Testis (tissue), 3 donors: ENCODE results near the gene GAK. TPM values are rescaled to one million over a fixed set of nuclear protein-coding genes. Genes with fewer than 3 reads are reported as not detected.

Experiments used
- DNase-seq: peaks from one replicate; pipeline ENCODE4 v3.0.0-alpha.2; 2019
- H3K27ac ChIP-seq, 2 donors: fragments of 200-600 bp; sonication (generic); one replicate each; pipeline ENCODE4 v1.5.1; 2019
- H3K27me3 ChIP-seq: fragments of 200-600 bp; sonication (generic); one replicate; pipeline ENCODE4 v1.5.1; 2019
- H3K36me3 ChIP-seq: fragments of 200-600 bp; sonication (generic); one replicate; pipeline ENCODE4 v1.5.1; 2017; ENCODE audit warnings: low read depth; ENCODE audit errors: missing control alignments
- H3K4me1 ChIP-seq: fragments of 200-600 bp; sonication (generic); one replicate; pipeline ENCODE4 v1.5.1; 2019
- H3K4me3 ChIP-seq, 2 donors: fragments of 200-600 bp; sonication (generic); one replicate each; pipeline ENCODE4 v1.5.1; 2017 to 2019
- H3K9me3 ChIP-seq: fragments of 200-600 bp; sonication (generic); one replicate; pipeline ENCODE4 v1.5.1; 2017
- CTCF ChIP-seq, 3 experiments: fragments of 450-650 bp in 2 of 3; fragments of 200-600 bp in 1 of 3; sonication (generic) in 1 of 3; IDR thresholded peaks; one replicate each; pipeline ENCODE4 v1.5.1; 2016 to 2019; ENCODE audit warnings: antibody characterized with exemption in 3 of 3, mild to moderate bottlenecking in 2 of 3, moderate library complexity in 1 of 3
- POLR2A ChIP-seq: fragments of 450-650 bp; IDR thresholded peaks from one replicate; pipeline ENCODE4 v1.6.1; 2017; ENCODE audit warnings: antibody characterized with exemption, mild to moderate bottlenecking, moderate library complexity
- WGBS, 2 donors: methylation state at CpG; one replicate each; pipeline ENCODE4 v1.1.5; 2018; 5-methylcytosine and 5-hydroxymethylcytosine counted together
- intact Hi-C: fragments of 100-400 bp; cut with DNase I; formaldehyde crosslinking; loops from one replicate; pipeline ENCODE4 v1.15.1; 2023; ENCODE audit warnings: low total_unique reads
- polyA plus RNA-seq: library from polyadenylated mRNA; stranded (reverse); fragments of 350-450 nt; fragmentation: Illumina TruSeq; extraction: RNeasy Lipid Tissue Mini Kit (QIAGEN cat#74804); gene quantifications from one replicate; pipeline ENCODE4 v1.2.3, GENCODE V29; 2014; ENCODE audit warnings: low read depth, low replicate concordance; ENCODE audit not compliant: insufficient read depth
- total RNA-seq, 2 donors: library from RNA; depleted of rRNA; stranded (reverse); fragments of >200 nt; gene quantifications; one replicate each; pipeline ENCODE4 v1.2.3, GENCODE V29; 2016

The GAK gene
- total and polyA plus RNA-seq, 3 donors from 2014 or later: 130 to 229 (median 226) TPM

- Histone ChIP-seq H3K4me1 (peaks cover 7% of the 10 kb centered on the region), H3K4me3 (no peak overlapping the region), H3K27me3 (no peaks in the 10 kb centered on the region), H3K9me3 (no peaks in the 10 kb centered on the region), H3K27ac (no peak overlapping the region), H3K36me3 (no peaks in the 10 kb centered on the region)
- intact Hi-C loops: no loop called here
- WGBS, 2 donors: 86 to 93% methylated on average over 7 to 13 of the region's 13 CpGs
- DNase-seq: no peak
- TF ChIP-seq CTCF (IDR thresholded peaks at IDR 0.05) (no peak), POLR2A (no peak)
Observed at GRCh38 chr4:948936-949300, 16.8 kb upstream of the GAK start.

DNA sequence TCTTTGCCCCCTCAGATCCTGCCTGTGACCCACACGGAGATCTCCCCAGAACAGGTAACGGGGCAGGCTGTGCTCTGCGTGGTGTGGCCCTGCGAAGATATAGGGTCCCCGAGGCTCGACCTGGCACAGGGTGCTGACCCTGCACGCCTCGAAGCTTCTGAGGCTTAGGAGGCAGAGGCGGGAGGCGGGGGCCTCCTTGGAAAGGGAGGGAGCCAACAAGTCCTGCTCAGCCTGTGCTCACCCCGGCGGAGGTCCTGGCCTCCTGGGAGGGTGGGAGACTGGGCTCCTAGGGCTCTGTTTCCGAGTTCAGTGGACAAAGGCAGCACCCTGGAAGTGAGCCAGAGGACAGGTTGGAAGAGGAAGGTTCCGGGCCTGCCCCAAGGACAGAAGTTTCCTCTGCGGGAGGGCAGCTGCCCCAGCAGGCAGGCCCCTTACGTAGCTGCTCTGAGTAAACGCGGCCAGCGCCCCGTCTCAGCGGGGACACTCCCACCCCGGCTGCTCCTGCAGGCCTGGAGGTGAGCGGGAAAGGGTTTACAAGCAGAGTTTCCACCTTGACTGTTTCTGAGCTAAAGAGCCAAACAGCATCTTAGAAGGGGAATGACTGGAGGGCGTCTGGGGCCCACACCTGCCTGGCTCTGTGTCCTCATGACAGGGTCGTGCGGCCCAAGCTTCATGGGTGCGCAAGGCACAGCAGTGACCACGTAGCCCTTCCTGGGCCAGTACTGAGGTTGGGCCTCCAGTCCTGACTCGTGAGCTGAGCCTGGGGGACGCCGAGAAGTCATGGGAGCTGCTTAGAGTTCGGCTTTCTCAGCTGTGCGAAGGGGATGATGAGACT is 16.2 kb upstream of the GAK start:
- Histone ChIP-seq H3K4me1 (peaks cover 7% of the 10 kb centered on the region), H3K4me3 (no peak overlapping the region), H3K27me3 (no peaks in the 10 kb centered on the region), H3K36me3 (no peaks in the 10 kb centered on the region), H3K9me3 (no peaks in the 10 kb centered on the region), H3K27ac (no peak overlapping the region)
- intact Hi-C loops: no loop called here
- WGBS, 2 donors: 72 to 86% methylated on average over 18 to 33 of the region's 33 CpGs
- TF ChIP-seq POLR2A (no peak), CTCF (IDR thresholded peaks at IDR 0.05) (no peak)
- DNase-seq: no peak

DNA sequence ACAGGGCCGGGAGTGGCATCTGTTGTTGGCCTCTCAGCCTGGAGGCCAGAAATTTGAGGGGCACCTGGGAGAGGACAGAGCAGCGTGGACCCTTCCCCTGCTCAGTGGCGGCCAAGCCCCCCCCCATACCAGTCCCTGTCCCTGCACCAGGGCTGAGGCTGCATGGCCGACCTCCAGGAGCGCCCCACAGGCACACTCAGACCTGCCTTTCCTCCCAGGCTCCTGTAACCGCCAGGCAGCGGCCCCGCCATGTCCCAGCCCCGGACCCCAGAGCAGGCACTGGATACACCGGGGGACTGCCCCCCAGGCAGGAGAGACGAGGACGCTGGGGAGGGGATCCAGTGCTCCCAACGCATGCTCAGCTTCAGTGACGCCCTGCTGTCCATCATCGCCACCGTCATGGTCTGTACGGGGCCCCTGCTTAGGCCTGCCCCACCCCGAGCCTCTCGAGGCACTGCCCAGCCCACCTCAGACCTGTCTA is 15.4 kb upstream of the GAK start:
- WGBS, 2 donors: 92 to 93% methylated on average over 10 to 16 of the region's 19 CpGs
- peaks cover 7% of the 10 kb centered on the region for H3K4me1 ChIP-seq
- no peak overlapping the region for H3K27ac ChIP-seq
- no peaks in the 10 kb centered on the region for H3K9me3 ChIP-seq
- no peak for DNase-seq
- intact Hi-C loops: no loop called here
- H3K4me3 ChIP-seq: no peak overlapping the region
- H3K27me3 ChIP-seq: no peaks in the 10 kb centered on the region
- TF ChIP-seq CTCF (IDR thresholded peaks at IDR 0.05) (no peak), POLR2A (no peak)
- H3K36me3 ChIP-seq: no peaks in the 10 kb centered on the region

- Histone ChIP-seq H3K36me3 (no peaks in the 10 kb centered on the region), H3K4me1 (peaks cover 7% of the 10 kb centered on the region), H3K4me3 (no peak overlapping the region), H3K27ac (no peak overlapping the region), H3K27me3 (no peaks in the 10 kb centered on the region), H3K9me3 (no peaks in the 10 kb centered on the region)
- WGBS, 2 donors: 64 to 81% methylated on average over 27 to 61 of the region's 62 CpGs
- TF ChIP-seq CTCF (IDR thresholded peaks at IDR 0.05): no peak
- TF ChIP-seq POLR2A: no peak
- intact Hi-C loops: no loop called here
- peak; percentile 39 for DNase-seq
Observed at GRCh38 chr4:946517-947471, 14.7 kb upstream of the GAK start.
